LNCAP (cell line): Measurements from ENCODE around the gene COASY.

Experiments used
- TF ChIP-seq, protein P1 (sequence below): fragments of 450-650 bp; IDR thresholded peaks from 2 replicates; pipeline ENCODE4 v1.5.1; 2017; ENCODE audit warnings: mild to moderate bottlenecking

COASY gene

DNA sequence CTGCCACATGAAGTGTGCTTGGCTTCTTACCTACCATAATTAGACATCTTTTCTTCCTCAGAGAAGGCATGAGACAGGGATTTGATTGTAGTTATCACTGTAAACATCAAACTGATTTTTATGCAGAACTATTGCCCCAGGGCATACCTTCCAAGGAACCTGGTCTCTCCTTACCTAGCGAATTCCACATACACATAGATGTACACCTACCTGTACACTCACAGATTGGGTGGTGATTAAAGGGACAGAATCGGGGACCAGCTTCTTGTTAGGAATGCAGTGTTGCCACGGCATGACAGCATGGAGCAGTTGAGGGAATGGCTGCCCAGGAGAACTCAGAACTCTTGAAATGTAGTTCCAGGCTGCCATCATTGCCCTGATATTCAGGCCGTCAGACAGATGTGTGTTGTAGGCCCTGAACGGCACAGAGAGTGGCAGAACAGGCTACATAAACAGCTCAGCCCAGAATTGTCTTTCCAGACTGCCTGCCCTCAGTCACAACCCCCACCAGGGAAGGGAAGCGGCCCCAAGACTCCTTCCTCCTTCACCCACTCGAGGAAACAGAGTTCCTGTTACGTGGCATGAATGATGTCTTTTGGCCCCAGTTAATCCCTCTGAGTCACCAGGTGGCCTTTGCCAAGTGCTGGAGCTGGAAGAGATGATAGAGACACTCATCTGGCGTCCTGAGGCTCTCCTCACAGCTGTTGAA lies 43.7 kb upstream of the COASY start:
- TF ChIP-seq, protein P1, sequence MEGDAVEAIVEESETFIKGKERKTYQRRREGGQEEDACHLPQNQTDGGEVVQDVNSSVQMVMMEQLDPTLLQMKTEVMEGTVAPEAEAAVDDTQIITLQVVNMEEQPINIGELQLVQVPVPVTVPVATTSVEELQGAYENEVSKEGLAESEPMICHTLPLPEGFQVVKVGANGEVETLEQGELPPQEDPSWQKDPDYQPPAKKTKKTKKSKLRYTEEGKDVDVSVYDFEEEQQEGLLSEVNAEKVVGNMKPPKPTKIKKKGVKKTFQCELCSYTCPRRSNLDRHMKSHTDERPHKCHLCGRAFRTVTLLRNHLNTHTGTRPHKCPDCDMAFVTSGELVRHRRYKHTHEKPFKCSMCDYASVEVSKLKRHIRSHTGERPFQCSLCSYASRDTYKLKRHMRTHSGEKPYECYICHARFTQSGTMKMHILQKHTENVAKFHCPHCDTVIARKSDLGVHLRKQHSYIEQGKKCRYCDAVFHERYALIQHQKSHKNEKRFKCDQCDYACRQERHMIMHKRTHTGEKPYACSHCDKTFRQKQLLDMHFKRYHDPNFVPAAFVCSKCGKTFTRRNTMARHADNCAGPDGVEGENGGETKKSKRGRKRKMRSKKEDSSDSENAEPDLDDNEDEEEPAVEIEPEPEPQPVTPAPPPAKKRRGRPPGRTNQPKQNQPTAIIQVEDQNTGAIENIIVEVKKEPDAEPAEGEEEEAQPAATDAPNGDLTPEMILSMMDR = no peak

DNA sequence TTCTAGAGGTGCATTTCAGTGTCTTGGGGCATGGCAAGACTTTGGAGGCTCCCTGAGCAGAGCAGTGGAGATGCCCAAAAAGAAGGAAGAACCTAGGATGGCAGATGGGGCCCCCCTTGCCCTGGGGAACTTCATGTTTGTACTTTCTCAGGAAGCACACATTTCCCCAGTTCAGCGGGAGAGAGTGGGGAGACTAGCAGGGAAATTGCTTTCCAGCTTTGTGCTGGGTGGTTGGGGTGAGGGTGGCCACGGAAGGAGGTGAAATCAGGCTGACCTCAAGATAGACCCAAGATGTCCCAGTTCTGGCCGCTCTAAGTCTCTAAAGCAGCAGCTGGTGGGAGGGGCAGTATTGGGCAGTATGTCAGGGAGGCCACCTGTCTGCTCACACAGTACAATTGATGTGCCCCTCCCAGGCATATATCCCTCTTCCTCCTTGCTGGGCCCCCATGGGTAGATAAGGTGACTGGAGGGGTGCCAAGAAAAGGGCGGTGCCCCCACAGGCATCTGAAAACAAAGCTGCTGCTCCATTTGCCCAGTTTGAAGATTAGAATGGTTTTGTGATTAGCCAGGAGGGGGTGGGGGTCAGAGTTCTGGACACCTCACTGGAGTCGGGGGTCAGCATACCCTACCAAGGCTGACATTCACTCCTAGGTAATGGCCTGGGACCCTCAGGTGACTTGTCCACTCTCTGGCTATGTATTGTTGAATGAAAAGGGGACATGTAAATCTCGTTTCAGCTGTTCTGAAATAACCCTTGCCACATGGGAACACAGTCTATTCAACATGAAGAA lies 43.0 kb upstream of the COASY start:
- TF ChIP-seq, protein P1 = no peak

- TF ChIP-seq, protein P1 = no peak
Measured at GRCh38 chr17:42519546-42520491, 42.1 kb upstream of the COASY start.

- TF ChIP-seq, protein P1 = peak; percentile 38; the same call in 1 of the 2 replicates
Measured at GRCh38 chr17:42520540-42520951, 41.4 kb upstream of the COASY start.

DNA sequence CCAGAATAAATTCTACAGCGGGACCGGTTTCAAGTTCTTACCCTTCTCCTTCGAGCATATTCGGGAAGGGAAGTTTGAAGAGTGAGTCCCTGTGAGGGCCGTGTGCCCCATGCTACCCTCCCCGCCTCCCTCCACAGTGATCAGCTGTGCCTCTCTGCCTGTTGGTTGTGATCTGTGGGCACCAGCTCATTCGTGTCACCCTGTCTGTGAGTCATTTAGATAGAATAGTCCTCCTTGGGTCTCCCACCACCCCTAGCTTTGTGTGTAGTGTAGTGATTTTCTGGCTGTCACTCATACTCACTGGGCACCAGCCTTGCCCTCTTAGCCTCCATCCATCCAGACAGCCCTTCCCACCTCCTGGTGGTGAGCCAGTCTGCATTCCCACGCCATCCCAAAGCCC lies 40.9 kb upstream of the COASY start:
- TF ChIP-seq, protein P1 = no peak

DNA sequence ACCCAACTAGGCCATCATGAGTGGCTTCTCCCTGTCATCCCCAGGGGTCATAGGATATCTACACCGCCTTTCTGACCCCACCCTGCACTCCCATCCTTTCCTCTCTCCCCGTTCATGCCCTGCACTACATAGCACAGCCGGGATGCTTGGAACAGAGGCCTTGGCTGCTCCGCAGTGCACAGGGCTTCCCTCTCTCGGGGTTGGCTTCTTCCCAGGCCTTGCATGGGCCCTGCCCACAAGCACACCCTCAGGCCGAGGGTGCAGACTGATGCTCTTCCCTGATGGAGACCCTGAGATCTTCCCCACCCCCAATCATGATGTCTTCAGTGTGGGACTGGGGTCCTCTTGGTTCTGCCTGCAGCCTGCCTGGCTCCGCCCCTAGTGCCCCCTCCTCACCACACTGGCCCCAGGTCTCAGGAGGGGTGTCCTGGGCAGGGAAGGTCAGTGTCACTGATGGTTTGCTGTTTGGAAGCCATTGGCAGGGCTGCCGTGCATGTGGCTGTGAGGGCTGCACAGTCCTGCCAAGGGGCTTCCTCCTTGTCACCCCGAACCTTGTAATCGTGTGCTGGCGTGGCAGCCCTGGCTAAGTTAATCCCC lies 40.2 kb upstream of the COASY start:
- TF ChIP-seq, protein P1 = no peak
